CD4-positive, alpha-beta T cell treated with Interferon alpha-2 for 1 hour (primary cell): ENCODE results near the gene BLACAT1.
A peak's percentile ranks its signal among the peaks of the same experiment; 100 is the strongest.
"Not testable (repeated sequence)": the region's sequence is repeated elsewhere in the genome, so short reads cannot be mapped to it uniquely, and the experiment has no call there.

Experiments used
- DNase-seq, 2 donors: peaks; one replicate each; pipeline ENCODE4 v3.0.0-alpha.2; 2020 to 2022

BLACAT1 gene

DNA sequence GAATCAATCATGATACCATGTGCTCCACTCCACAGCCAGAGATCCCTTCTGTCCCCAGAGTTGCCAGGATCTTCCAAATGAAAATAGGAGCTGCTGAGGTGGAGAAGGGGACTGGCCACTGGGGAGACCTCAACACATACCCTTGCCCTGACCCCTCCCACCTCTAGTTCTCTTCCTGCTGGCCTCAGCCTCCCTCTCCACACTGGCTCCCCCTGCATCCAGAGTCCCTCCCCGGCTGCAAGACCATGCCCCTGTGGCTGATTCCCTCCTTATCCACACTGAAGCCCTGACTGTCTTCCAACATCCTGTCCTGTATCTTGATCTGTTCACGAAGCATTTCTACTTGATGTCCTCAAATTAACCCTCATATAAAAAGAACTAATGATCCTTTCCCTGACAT lies 27.5 kb upstream of the BLACAT1 start:
- DNase-seq, result no peak

GRCh38 chr1:205482587-205482986 lies 26.7 kb upstream of the BLACAT1 start:
- DNase-seq, result not testable (repeated sequence)

DNA sequence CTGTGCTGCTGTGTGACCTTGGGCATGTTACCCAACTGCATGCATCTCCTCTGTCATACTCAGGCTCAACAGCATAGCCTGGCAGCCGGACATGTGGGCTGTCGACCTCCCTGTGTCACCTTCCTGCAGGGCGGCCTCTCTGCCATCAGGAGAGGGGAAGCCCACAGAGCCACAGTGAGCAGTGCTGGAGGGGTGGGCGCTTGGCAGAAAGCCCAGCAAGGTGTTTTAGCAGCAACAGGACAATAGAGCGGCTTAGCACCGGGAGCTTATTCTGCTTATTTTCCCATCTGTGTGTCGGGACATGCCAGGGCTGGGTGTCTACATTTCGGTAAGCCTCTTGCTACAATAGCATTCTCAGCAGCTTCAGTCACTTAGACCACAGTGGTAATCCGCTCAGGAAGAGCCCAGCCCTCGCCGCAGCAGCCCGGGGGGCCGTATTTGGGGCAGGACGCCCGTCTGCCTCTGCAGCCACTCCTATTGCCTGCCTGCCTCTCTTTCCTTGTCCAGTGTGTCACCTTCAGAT lies 25.8 kb upstream of the BLACAT1 start:
- peak; percentile 6 to 18 for DNase-seq

GRCh38 chr1:205481218-205481617 lies 25.4 kb upstream of the BLACAT1 start:
- DNase-seq, result no peak

DNA sequence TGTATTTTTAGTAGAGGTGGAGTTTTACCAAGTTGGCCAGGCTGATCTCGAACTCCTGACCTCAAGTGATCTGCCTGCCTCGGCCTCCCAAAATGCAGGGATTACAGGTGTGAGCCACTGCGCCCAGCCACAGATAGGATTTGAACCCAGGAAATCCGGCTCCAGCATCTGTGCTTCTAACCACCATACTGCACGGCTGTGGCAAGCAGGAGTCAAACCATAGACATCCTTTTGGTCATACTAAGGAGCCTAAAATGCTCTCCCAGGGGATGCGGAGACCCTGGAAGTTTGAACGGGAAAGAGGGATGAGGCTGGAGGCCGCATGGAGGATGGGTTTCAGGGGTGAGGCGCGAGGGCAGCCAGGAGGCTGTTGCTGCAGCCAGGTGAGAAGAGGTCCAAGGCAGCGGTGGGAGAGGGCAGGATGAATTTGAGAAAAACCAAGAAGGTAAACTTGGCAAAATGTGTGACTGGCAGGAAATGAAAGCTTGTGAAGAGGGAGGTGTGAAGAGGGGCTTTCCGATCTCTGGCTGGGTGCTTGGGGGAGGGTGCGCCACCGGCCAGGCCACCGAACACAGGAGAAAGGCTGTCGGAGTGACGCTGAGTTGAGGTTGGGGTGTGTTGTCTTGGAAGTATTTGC lies 24.6 kb upstream of the BLACAT1 start:
- peak; percentile 66 to 76 for DNase-seq

GRCh38 chr1:205478985-205479384 lies 23.1 kb upstream of the BLACAT1 start:
- DNase-seq, result not testable (repeated sequence)

GRCh38 chr1:205477759-205478247 lies 22.0 kb upstream of the BLACAT1 start:
- DNase-seq, result no peak

- no peak for DNase-seq
Observed at GRCh38 chr1:205477121-205477758, 21.4 kb upstream of the BLACAT1 start.

DNA sequence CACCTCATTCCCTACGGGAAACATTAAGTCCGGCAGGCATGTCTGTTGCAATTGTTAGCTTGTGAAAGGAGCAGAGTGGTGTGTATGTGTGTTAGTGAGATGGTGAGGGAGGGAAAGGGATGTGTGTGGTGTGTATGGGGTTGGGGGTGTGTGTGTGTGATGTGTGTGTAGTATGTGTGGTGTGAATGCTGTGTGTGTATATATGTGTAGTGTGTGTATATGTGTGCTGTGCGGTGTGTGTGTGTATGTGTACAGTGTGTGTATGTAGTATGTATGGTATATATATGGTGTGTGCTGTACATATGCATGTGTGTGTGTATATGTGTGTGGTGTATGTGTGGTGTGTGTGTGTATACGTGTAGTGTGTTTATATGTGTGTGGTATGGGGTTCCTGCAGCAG lies 20.8 kb upstream of the BLACAT1 start:
- no peak for DNase-seq

- DNase-seq, result no peak
Observed at GRCh38 chr1:205475855-205476254, 20.0 kb upstream of the BLACAT1 start.

DNA sequence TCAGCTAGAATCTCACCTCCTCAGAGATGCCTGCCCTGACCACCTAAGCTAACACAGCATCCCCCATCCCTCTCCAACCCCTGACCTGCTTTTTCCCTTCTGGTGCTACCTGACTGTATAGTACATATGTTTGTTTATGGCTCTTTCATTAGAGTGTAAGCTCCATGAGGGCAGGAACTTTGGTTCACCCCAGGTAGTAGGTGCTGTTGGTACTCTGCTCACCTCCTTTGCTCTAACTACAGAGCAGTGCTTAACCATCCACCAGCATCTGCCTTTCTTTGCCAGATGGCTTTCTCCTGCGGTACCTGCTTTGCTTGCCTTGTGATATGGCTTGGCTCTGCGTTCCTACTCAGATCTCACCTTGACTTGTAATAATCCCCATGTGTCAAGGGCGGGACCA lies 18.7 kb upstream of the BLACAT1 start:
- DNase-seq, result no peak

GRCh38 chr1:205473966-205474365 lies 18.1 kb upstream of the BLACAT1 start:
- no peak for DNase-seq

GRCh38 chr1:205473475-205473874 lies 17.6 kb upstream of the BLACAT1 start:
- no peak for DNase-seq

DNA sequence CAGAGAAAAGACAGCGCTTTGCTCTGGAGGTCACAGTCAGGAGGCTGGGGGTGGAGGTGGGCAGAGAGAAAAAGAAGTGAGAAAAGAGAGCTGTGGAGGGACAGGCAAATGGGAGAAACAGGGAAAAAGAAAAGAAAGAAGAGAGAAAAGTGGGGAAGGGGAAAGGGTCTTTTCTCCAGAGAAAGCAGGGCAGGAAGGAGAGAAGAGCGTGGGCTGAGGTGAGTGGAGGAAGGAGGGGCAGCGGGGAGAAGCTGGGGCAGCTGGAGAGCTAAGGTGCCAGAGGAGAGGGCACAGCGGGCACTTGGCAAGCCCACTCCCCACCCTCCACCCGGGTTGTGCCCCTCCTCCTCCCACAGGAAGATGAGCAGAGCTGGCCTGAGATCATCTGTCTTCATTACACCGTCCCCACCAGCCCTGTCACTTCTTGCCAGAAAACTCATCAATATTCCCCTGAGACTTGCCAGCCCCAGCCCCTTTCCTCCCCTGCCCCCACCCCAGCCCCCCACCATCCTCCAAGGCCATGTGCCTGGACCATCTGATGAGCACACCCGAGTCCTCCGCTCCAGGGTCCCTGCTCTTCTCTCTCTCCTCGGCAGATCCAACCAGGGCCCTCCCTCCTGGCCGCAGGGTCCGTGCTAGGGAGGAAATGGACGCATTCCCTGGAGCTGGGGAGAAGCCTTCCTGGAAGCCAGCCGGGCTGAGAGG lies 17.0 kb upstream of the BLACAT1 start:
- DNase-seq, result no peak

GRCh38 chr1:205470131-205470530 lies 14.3 kb upstream of the BLACAT1 start:
- no peak for DNase-seq

- no peak for DNase-seq
Observed at GRCh38 chr1:205466595-205467220, 10.9 kb upstream of the BLACAT1 start.

DNA sequence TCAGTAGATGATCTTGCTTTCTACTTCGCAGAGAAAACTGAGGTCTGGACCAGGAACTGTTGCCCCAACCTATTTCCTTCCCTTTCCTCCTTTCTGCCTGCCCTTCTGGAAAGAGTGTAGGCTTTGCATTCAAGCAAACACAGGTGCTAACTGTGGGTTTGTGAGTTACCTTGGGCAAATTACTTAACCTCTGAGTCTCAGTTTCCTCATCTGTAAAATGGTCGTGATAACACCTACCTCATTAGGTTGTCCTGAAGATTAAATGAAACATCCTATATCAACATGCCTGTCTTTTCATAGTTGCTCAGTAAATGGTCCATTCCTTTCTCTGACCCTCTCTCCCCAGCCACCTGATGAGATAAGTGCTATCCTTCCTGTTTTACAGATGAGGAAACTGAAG lies 9.5 kb upstream of the BLACAT1 start:
- DNase-seq, result no peak

DNA sequence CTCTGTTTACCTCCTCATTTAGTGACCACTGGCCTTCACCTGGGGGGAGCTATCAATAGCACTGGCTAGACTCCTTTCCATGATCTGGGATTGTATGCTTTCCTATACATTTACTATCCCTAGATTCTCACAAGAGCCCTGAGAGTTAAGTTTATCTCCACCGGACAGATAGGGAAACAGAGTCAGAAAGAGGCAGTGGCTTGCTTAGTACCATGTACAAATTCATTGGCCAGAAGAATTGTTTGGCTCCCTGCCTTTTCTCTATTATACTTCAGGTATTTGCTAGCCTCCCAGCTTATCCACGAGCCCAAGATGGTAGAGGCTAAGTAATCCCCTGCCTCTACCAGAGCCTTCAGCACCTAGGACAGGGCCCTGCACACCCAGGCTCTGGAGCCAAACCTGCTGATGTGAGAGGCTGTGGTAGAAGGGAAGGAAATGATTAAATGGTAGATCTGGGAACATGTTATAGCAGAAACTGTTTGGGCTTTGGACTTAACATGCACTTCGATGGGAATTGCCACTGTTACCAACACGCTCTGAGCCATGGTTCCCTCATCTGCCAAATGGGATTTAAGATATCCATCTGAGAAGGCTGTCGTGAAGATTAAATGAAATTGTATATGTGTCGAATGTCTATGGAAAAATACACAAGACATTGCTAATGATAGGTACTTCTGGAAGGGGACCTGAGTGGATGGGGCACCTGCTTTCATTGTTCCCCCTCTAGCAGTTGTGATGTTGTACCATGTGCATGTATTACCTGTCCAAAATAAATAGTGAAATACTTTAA lies 3.1 kb upstream of the BLACAT1 start:
- DNase-seq, result peak in 1 of 2 donors; percentile 32

DNA sequence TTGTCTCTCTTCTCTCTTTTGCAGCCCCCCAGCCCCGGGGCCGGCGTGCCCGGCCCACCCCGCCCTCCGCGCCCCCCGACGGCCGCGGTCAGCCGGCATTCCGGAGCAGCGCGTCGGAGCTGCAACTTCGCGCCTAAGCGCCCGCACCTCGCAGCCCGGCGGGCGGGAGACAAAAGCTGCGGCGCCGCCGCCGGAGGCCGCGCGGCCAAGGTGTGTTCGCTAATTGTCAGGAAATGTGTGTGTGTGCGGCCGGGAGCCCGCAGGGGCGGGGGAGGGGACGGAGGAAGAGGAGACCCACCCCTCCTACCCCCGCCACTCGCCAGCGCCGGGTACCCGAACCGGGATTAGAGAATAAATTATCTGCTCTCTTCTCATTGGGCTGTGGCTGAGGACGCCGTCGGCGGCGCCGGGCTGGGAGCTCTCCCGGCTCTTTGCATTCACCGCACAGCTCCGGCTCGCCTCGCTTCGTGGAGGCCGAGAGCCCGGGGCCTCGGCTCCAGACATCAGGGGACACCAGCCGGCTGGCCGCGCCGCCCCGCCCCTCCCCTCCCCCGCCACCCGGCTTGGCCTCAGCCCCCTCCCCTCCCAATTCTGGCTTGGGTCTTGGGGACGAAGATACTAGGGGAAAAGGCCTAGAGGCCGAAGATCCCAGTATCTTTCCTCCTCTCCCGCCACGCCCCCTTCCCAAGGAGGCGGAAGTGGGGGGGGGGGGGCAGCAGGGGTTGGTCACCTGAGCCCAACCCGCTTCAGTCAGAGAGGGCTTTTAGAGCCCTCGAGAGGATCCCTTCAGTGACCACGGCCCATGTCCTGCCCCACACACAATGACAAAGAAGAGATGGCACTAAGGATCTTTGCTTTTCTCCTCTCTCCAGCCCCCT lies 1.3 kb upstream of the BLACAT1 start:
- DNase-seq, result no peak

GRCh38 chr1:205456383-205456867 lies 580 bp upstream of the BLACAT1 start:
- no peak for DNase-seq

DNA sequence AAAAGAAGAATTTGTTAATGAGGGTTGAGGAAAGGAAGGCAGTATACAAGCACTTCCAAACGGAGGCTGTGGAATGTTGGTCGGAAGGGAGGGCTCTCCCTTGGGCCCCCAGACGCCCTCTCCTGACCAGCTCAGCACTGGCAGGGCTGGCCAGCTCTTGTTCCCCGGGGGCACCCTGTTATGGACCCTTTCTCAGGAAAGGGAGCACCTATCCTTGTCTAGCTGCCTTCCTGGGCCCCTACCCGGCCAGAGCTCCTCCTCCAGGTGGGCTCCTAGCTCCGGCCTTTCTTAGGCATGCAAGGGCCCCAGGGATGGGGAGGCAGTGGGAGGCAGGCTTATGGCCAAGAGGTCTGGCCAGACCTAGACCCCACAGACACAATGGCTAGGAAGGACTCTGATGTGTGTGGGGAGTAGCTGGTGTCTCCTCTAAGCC lies 926 bp downstream of the BLACAT1 start:
- no peak for DNase-seq
